ENCODE data around the gene STX10. TPM values are rescaled to one million over a fixed set of nuclear protein-coding genes. Genes with fewer than 3 reads are reported as not detected.
"Not testable (repeated sequence)": the region's sequence is repeated elsewhere in the genome, so short reads cannot be mapped to it uniquely, and the experiment has no call there.

STX10 gene
- total RNA-seq, 2 donors from 2014 or later: 54.2 to 65.3 TPM

GRCh38 chr19:13149628-13150186 lies 468 bp downstream of the STX10 start:
- 0% methylated on average over 1 to 45 of the region's 46 CpGs for WGBS, 2 donors
- TF ChIP-seq POLR2A (IDR thresholded peaks at IDR 0.05) (no peak), CTCF (IDR thresholded peaks at IDR 0.05) (no peak)
- no peaks in the 10 kb centered on the region for H3K9me3 ChIP-seq
- no peaks in the 10 kb centered on the region for H3K27me3 ChIP-seq
- intact Hi-C loops (cut with DNase I): loop anchor here (10.0 kb wide), 1 partner anchor 85 kb away; no protein-coding TSS in a partner anchor
- H3K4me1 ChIP-seq: peaks cover 19% of the 10 kb centered on the region
- peak; percentile 1 for ATAC-seq
- DNase-seq: peak; percentile 63 to 70 (median 66)
- no peaks in the 10 kb centered on the region for H3K36me3 ChIP-seq (replicated peaks in 1 of 2; ENCODE audit: insufficient read depth in 1 of 2, low read depth in 2 of 2)
- peak overlapping the region; percentile 43 to 68 for H3K4me3 ChIP-seq
- peak overlapping the region; percentile 37 to 100 (median 99) for H3K27ac ChIP-seq

GRCh38 chr19:13149173-13149627 lies 975 bp downstream of the STX10 start:
- H3K4me3 ChIP-seq: peak overlapping the region; percentile 43 to 68
- DNase-seq: peak in 2 of 4 donors; percentile 14 to 24
- H3K4me1 ChIP-seq: peaks cover 19% of the 10 kb centered on the region
- H3K36me3 ChIP-seq (replicated peaks in 1 of 2; ENCODE audit: insufficient read depth in 1 of 2, low read depth in 2 of 2); H3K9me3 ChIP-seq; ATAC-seq; H3K27me3 ChIP-seq: not testable (repeated sequence)
- intact Hi-C loops (cut with DNase I): loop anchor here (10.0 kb wide), 1 partner anchor 86 kb away; no protein-coding TSS in a partner anchor
- WGBS, 2 donors: 22 to 28% methylated on average over 14 to 17 of the region's 17 CpGs
- peak overlapping the region in 3 of 4 donors; percentile 98 to 100 (median 100) for H3K27ac ChIP-seq

GRCh38 chr19:13146763-13147563 lies 3.2 kb downstream of the STX10 start:
- H3K27me3 ChIP-seq: no peaks in the 10 kb centered on the region
- DNase-seq (peak in 2 of 4 donors; percentile 25 to 33), ATAC-seq (no peak)
- peaks cover 0 to 6% of the 10 kb centered on the region in 2 donors for H3K36me3 ChIP-seq (replicated peaks in 1 of 2; ENCODE audit: insufficient read depth in 1 of 2, low read depth in 2 of 2)
- peak overlapping the region in 1 of 4 donors; percentile 54 for H3K27ac ChIP-seq
- no peak for TF ChIP-seq CTCF (IDR thresholded peaks at IDR 0.05)
- TF ChIP-seq POLR2A (IDR thresholded peaks at IDR 0.05): no peak
- H3K9me3 ChIP-seq: no peaks in the 10 kb centered on the region
- peaks cover 12% of the 10 kb centered on the region for H3K4me1 ChIP-seq
- no peak overlapping the region for H3K4me3 ChIP-seq
- intact Hi-C loops (cut with DNase I): loop anchor here (10.0 kb wide), 1 partner anchor 88 kb away; no protein-coding TSS in a partner anchor
- 70 to 85% methylated on average over 16 of the region's 16 CpGs for WGBS, 2 donors

- WGBS, 2 donors: 82 to 85% methylated on average over 6 to 10 of the region's 11 CpGs
- ATAC-seq (no peak), DNase-seq (no peak)
- TF ChIP-seq POLR2A (IDR thresholded peaks at IDR 0.05) (no peak), CTCF (IDR thresholded peaks at IDR 0.05) (no peak)
- no peak overlapping the region for H3K27ac ChIP-seq
- intact Hi-C loops (cut with DNase I): loop anchor here (10.0 kb wide), 1 partner anchor 95 kb away; no protein-coding TSS in a partner anchor
- H3K9me3 ChIP-seq: no peaks in the 10 kb centered on the region
- no peaks in the 10 kb centered on the region for H3K4me1 ChIP-seq
- H3K27me3 ChIP-seq: no peaks in the 10 kb centered on the region
- no peak overlapping the region for H3K4me3 ChIP-seq
- peaks cover 0 to 21% of the 10 kb centered on the region in 2 donors for H3K36me3 ChIP-seq (replicated peaks in 1 of 2; ENCODE audit: insufficient read depth in 1 of 2, low read depth in 2 of 2)
Measured at GRCh38 chr19:13139633-13140311, 10.4 kb downstream of the STX10 start.

GRCh38 chr19:13138916-13139198 lies 11.3 kb downstream of the STX10 start:
- Histone ChIP-seq H3K4me1 (no peaks in the 10 kb centered on the region), H3K27ac (no peak overlapping the region), H3K9me3 (no peaks in the 10 kb centered on the region), H3K4me3 (no peak overlapping the region), H3K27me3 (no peaks in the 10 kb centered on the region), H3K36me3 (replicated peaks in 1 of 2; ENCODE audit: insufficient read depth in 1 of 2, low read depth in 2 of 2) (peaks cover 0 to 14% of the 10 kb centered on the region in 2 donors)
- intact Hi-C loops (cut with DNase I): no loop called here
- ATAC-seq (no peak), DNase-seq (no peak)
- no peak for TF ChIP-seq CTCF (IDR thresholded peaks at IDR 0.05)
- no peak for TF ChIP-seq POLR2A (IDR thresholded peaks at IDR 0.05)
- WGBS, 2 donors: 74 to 80% methylated on average over 10 of the region's 10 CpGs
